H1 (cell line): ENCODE results near the gene GAPDH. TPM values are rescaled to one million over a fixed set of nuclear protein-coding genes. Genes with fewer than 3 reads are reported as not detected.

Experiments
- CTCF ChIA-PET: fragments of 300-600 bp; sonication (Branson Sonifier 250); formaldehyde crosslinking; loops from one replicate; lab custom pipeline; 2021; ENCODE audit not compliant: partially characterized antibody; lab: Charles Lee
- POLR2A ChIA-PET: fragments of 300-600 bp; sonication (Branson Sonifier 250); formaldehyde crosslinking; loops from one replicate; lab custom pipeline; 2021; ENCODE audit warnings: inconsistent platforms; ENCODE audit not compliant: partially characterized antibody; lab: Charles Lee
- DNase-seq, 2 experiments: peaks; one replicate each; pipeline versions ENCODE4 v3.0.0 to v3.0.0-alpha.2; 2010 to 2022; ENCODE audit warnings: low spot score in 2 of 2, low read depth in 1 of 2, mixed read lengths in 1 of 2
- FAIRE-seq: peaks from 2 replicates; lab custom pipeline; 2011; peaks lifted over from hg19 to GRCh38; lab: Jason Lieb, UNC
- H2AFZ ChIP-seq: 2 replicates; pipeline ENCODE4 v1.8.1; 2012; ENCODE audit warnings: low read length, inconsistent platforms
- H2AK5ac ChIP-seq: 2 replicates; pipeline ENCODE4 v1.6.1; 2013; ENCODE audit warnings: low read depth, low read length
- H2BK120ac ChIP-seq: replicated peaks from 2 replicates; pipeline ENCODE3; 2013; ENCODE audit warnings: low read depth, low read length, inconsistent platforms
- H2BK12ac ChIP-seq: 2 replicates; pipeline ENCODE4 v1.6.1; 2013; ENCODE audit warnings: low read depth, low read length
- H2BK15ac ChIP-seq: 2 replicates; pipeline ENCODE4 v1.6.1; 2013; ENCODE audit warnings: low read length
- H2BK20ac ChIP-seq: 2 replicates; pipeline ENCODE4 v1.6.1; 2013; ENCODE audit warnings: low read length
- H2BK5ac ChIP-seq: 2 replicates; pipeline ENCODE4 v1.6.1; 2013; ENCODE audit warnings: low read depth, low read length
- H3K14ac ChIP-seq: 2 replicates; pipeline ENCODE4 v1.6.1; 2013; ENCODE audit warnings: inconsistent platforms; ENCODE audit not compliant: insufficient read length
- H3K18ac ChIP-seq: 2 replicates; pipeline ENCODE4 v1.6.1; 2013; ENCODE audit warnings: low read length; ENCODE audit errors: extremely low read depth
- H3K23ac ChIP-seq: 2 replicates; pipeline ENCODE4 v1.6.1; 2013; ENCODE audit warnings: inconsistent platforms; ENCODE audit not compliant: insufficient read length
- H3K23me2 ChIP-seq: 2 replicates; pipeline ENCODE4 v1.6.1; 2013; ENCODE audit warnings: low read depth, low read length
- H3K27ac ChIP-seq: 2 replicates; pipeline ENCODE4 v1.6.1; 2011; ENCODE audit warnings: low read depth, low read length, inconsistent platforms
- H3K27me3 ChIP-seq, 4 experiments: replicated peaks in 1 of 4; 1 replicate in 1 of 4; 2 replicates in 3 of 4; pipeline versions ENCODE4 v1.6.1 to v1.8.1; 2011 to 2013; ENCODE audit warnings: low read length in 3 of 4, mild to moderate bottlenecking in 3 of 4, inconsistent platforms in 2 of 4, mixed read lengths in 2 of 4, moderate library complexity in 1 of 4; ENCODE audit not compliant: control insufficient read depth in 3 of 4, insufficient read depth in 3 of 4; ENCODE audit errors: extremely low read depth in 1 of 4
- H3K36me3 ChIP-seq, 4 experiments: 2 replicates each; pipeline versions ENCODE4 v1.6.1 to v1.8.1; 2011 to 2013; ENCODE audit warnings: mild to moderate bottlenecking in 4 of 4, low read length in 3 of 4, moderate library complexity in 2 of 4, control low read depth in 1 of 4, inconsistent platforms in 1 of 4; ENCODE audit not compliant: insufficient read depth in 4 of 4, control insufficient read depth in 2 of 4
- H3K4ac ChIP-seq: replicated peaks from 2 replicates; pipeline ENCODE3; 2013; ENCODE audit warnings: low read length, low read depth, mixed read lengths, inconsistent platforms; ENCODE audit not compliant: insufficient read length
- H3K4me1 ChIP-seq, 4 experiments: replicated peaks in 1 of 4; 1 replicate in 1 of 4; 2 replicates in 3 of 4; pipeline versions ENCODE4 v1.6.1 to v1.8.1; 2011 to 2013; ENCODE audit warnings: low read length in 3 of 4, inconsistent platforms in 2 of 4, mixed read lengths in 1 of 4; ENCODE audit not compliant: insufficient read depth in 4 of 4, control insufficient read depth in 3 of 4
- H3K4me2 ChIP-seq, 2 experiments: 2 replicates each; pipeline versions ENCODE4 v1.6.1 to v1.8.1; 2011 to 2013; ENCODE audit warnings: low read depth in 2 of 2, low read length in 2 of 2, control low read depth in 1 of 2, inconsistent platforms in 1 of 2, mild to moderate bottlenecking in 1 of 2; ENCODE audit not compliant: insufficient read depth in 1 of 2
- H3K4me3 ChIP-seq, 4 experiments: fragments of 200-600, 300-600 bp in 1 of 4; sonication (generic), shearing (Covaris generic), sonication (Bioruptor Twin) in 1 of 4; 2 replicates each; pipeline versions ENCODE4 v1.5.1 to v1.8.1; 2011 to 2016; ENCODE audit warnings: low read length in 4 of 4, low read depth in 3 of 4, control low read depth in 2 of 4, inconsistent platforms in 2 of 4, mild to moderate bottlenecking in 2 of 4, mixed read lengths in 1 of 4, moderate library complexity in 1 of 4; ENCODE audit not compliant: insufficient read depth in 2 of 4; ENCODE audit errors: extremely low read depth in 1 of 4
- H3K56ac ChIP-seq: replicated peaks from 2 replicates; pipeline ENCODE3; 2013; ENCODE audit warnings: low read depth, mild to moderate bottlenecking, mixed read lengths, low read length, inconsistent platforms; ENCODE audit not compliant: insufficient read length
- H3K79me1 ChIP-seq: 2 replicates; pipeline ENCODE4 v1.6.1; 2013; ENCODE audit warnings: low read depth, low read length, control low read depth
- H3K79me2 ChIP-seq, 2 experiments: 2 replicates each; pipeline versions ENCODE4 v1.6.1 to v1.8.1; 2012 to 2013; ENCODE audit warnings: low read length in 2 of 2, mild to moderate bottlenecking in 2 of 2, inconsistent platforms in 1 of 2; ENCODE audit not compliant: insufficient read depth in 2 of 2, control insufficient read depth in 1 of 2
- H3K9ac ChIP-seq, 4 experiments: replicated peaks in 1 of 4; 1 replicate in 1 of 4; 2 replicates in 3 of 4; pipeline versions ENCODE4 v1.6.1 to v1.8.1; 2011 to 2013; ENCODE audit warnings: low read depth in 3 of 4, low read length in 3 of 4, control low read depth in 2 of 4, mild to moderate bottlenecking in 2 of 4, moderate library complexity in 2 of 4, inconsistent platforms in 1 of 4; ENCODE audit errors: extremely low read depth in 1 of 4
- H3K9me3 ChIP-seq, 2 experiments: 2 replicates each; pipeline versions ENCODE4 v1.6.1 to v1.8.1; 2012 to 2013; ENCODE audit warnings: mild to moderate bottlenecking in 2 of 2, moderate library complexity in 2 of 2, control low read depth in 1 of 2, inconsistent platforms in 1 of 2, low read depth in 1 of 2, low read length in 1 of 2, mixed read lengths in 1 of 2; ENCODE audit not compliant: insufficient read depth in 2 of 2
- H4K20me1 ChIP-seq, 2 experiments: replicated peaks in 1 of 2; 2 replicates each; pipeline versions ENCODE3 to v1.8.1; 2011 to 2013; ENCODE audit warnings: inconsistent platforms in 2 of 2, low read length in 2 of 2, mild to moderate bottlenecking in 1 of 2; ENCODE audit not compliant: insufficient read depth in 2 of 2, control insufficient read depth in 1 of 2
- H4K5ac ChIP-seq: 2 replicates; pipeline ENCODE4 v1.6.1; 2013; ENCODE audit warnings: low read length, low read depth, mixed read lengths, inconsistent platforms; ENCODE audit not compliant: insufficient read length
- H4K8ac ChIP-seq: 2 replicates; pipeline ENCODE4 v1.8.0; 2013; ENCODE audit warnings: mild to moderate bottlenecking, moderate library complexity, low read length, inconsistent platforms; ENCODE audit not compliant: insufficient read depth; ENCODE audit errors: extremely low read depth
- H4K91ac ChIP-seq: replicated peaks from 2 replicates; pipeline ENCODE3; 2013; ENCODE audit warnings: low read length, mixed read lengths, inconsistent platforms; ENCODE audit not compliant: insufficient read length
- BRCA1 ChIP-seq: IDR thresholded peaks from 2 replicates; pipeline ENCODE4 v1.6.1; 2012; ENCODE audit warnings: low read depth, low read length, improper control_type of control experiment
- EP300 ChIP-seq, 2 experiments: IDR thresholded peaks; 1 replicate in 1 of 2; 2 replicates in 1 of 2; pipeline ENCODE4 v1.6.1; 2011 to 2012; ENCODE audit warnings: low read depth in 2 of 2, low read length in 2 of 2, mild to moderate bottlenecking in 2 of 2, borderline replicate concordance in 1 of 2, inconsistent platforms in 1 of 2, moderate library complexity in 1 of 2
- KDM5A ChIP-seq: fragments of 200-600 bp; IDR thresholded peaks from 2 replicates; pipeline ENCODE4 v1.7.1; 2012; ENCODE audit warnings: mild to moderate bottlenecking, low read length, inconsistent platforms, mixed read lengths
- SAP30 ChIP-seq: fragments of 300-600 bp; sonication (generic); IDR thresholded peaks from 2 replicates; pipeline ENCODE4 v1.7.1; 2012; ENCODE audit warnings: low read length, moderate library complexity, mild to moderate bottlenecking, inconsistent platforms; ENCODE audit not compliant: insufficient read depth, insufficient replicate concordance
- SRF ChIP-seq: IDR thresholded peaks from 2 replicates; pipeline ENCODE4 v1.6.1; 2011; ENCODE audit warnings: mild to moderate bottlenecking, low read depth, low read length, moderate library complexity
- WGBS, 2 experiments: shearing (Covaris generic) in 1 of 2; methylation state at CpG; one replicate each; pipeline versions ENCODE4 v1.1.6 to v1.1.7; 2013 to 2015; ENCODE audit warnings: low lambda C conversion rate in 2 of 2, mixed read lengths in 2 of 2, inconsistent platforms in 1 of 2, low coverage in 1 of 2, missing lambda C conversion rate in 1 of 2; ENCODE audit not compliant: insufficient replicate concordance in 2 of 2, insufficient coverage in 1 of 2, insufficient read length in 1 of 2; ENCODE audit errors: extremely low coverage in 1 of 2, missing lambda C conversion rate in 1 of 2; 5-methylcytosine and 5-hydroxymethylcytosine counted together
- polyA plus RNA-seq, 7 experiments: library from polyadenylated mRNA; depleted of rRNA in 3 of 7; stranded (reverse) in 5 of 7; unstranded in 2 of 7; fragments of >200 nt in 5 of 7; fragments of 200-250 nt in 2 of 7; gene quantifications; 1 replicate in 5 of 7; 2 replicates in 1 of 7; 4 replicates in 1 of 7; pipeline versions ENCODE4 v1.2.1 to v1.2.3, GENCODE V29; 2011 to 2013; ENCODE audit warnings: missing spikeins in 2 of 7, mixed read lengths in 2 of 7
- total RNA-seq: library from RNA; stranded (reverse); fragmentation: NEBNext Ultra II Directional; extraction: Animal tissue kit (Norgen Biotek cat#: 25700); gene quantifications from 2 replicates; pipeline ENCODE4 v1.2.1, GENCODE V29; 2021

The GAPDH gene
- total and polyA plus RNA-seq, 2 of the 8 experiments (the other 6 are each of a cell fraction or from before 2014, with no cell fraction given) = 5,175 to 15,878 TPM

GRCh38 chr12:6526766-6527525 lies 7.4 kb upstream of the GAPDH start:
- Histone ChIP-seq H3K14ac (no peak overlapping the region), H2BK12ac (no peak overlapping the region), H3K23ac (no peak overlapping the region), H3K4me1 (peaks cover 0 to 3% (median 2%) of the 10 kb centered on the region in 4 experiments; a peak in 5 of 7 replicates), H4K5ac (no peak overlapping the region), H3K79me1 (no peaks in the 10 kb centered on the region), H3K4me2 (no peak overlapping the region), H4K20me1 (peaks cover 5 to 7% of the 10 kb centered on the region in 2 experiments), H2BK15ac (no peak overlapping the region), H2BK5ac (no peak overlapping the region), H2BK120ac (no peak overlapping the region), H4K91ac (no peak overlapping the region), H3K79me2 (no peaks in the 10 kb centered on the region), H3K18ac (no peak overlapping the region), H2BK20ac (no peak overlapping the region), H3K23me2 (no peaks in the 10 kb centered on the region; the same call in 1 of the 2 replicates), H2AK5ac (no peak overlapping the region), H3K9me3 (no peaks in the 10 kb centered on the region), H4K8ac (no peak overlapping the region), H3K56ac (no peak overlapping the region), H3K36me3 (peaks cover 67 to 96% (median 87%) of the 10 kb centered on the region in 4 experiments), H3K9ac (no peak overlapping the region), H3K4me3 (no peak overlapping the region), H2AFZ (no peak overlapping the region), H3K27me3 (no peaks in the 10 kb centered on the region), H3K4ac (no peak overlapping the region), H3K27ac (no peak overlapping the region)
- WGBS, 2 experiments = 89% methylated on average over 19 of the region's 19 CpGs; no CpG with 5 or more reads in 1 of the 2 experiments
- no peak for DNase-seq
- FAIRE-seq = no peak
- POLR2A ChIA-PET = interaction anchor here (0.9 to 14.8 kb wide), 4 partner anchors 10 to 19 kb away, joined by 3 to 188 read pairs (median 7); partner anchors contain the start of gene GAPDH
- TF ChIP-seq SRF (no peak), SAP30 (no peak), KDM5A (no peak), EP300 (IDR thresholded peaks at IDR 0.05; ENCODE audit: borderline replicate concordance in 1 of 2, low read depth in 2 of 2, low read length in 2 of 2) (no peak), BRCA1 (no peak)
- CTCF ChIA-PET = interaction anchor here (0.9 to 4.7 kb wide), 5 partner anchors 13 to 44 kb away, joined by 3 to 38 read pairs (median 3); no protein-coding TSS in a partner anchor
